SK-N-SH (cell line): Measurements from ENCODE around the gene ADCY5. TPM values are rescaled to one million over a fixed set of nuclear protein-coding genes. Genes with fewer than 3 reads are reported as not detected.

ENCODE experiments used
- CTCF ChIA-PET: fragments of 300-600, 350-600 bp; formaldehyde crosslinking; extraction: SDS; loops from one replicate; lab custom pipeline; 2021; lab: Yijun Ruan, JAX
- POLR2A ChIA-PET: fragments of 350-600 bp; sonication (Branson Sonifier 250); formaldehyde crosslinking; extraction: SDS; loops from one replicate; lab custom pipeline; 2020; ENCODE audit warnings: antibody characterized with exemption, inconsistent platforms; lab: Yijun Ruan, JAX
- DNase-seq: peaks from one replicate; pipeline ENCODE4 v3.0.0; 2012
- H2AFZ ChIP-seq: fragments of 200-600 bp; sonication (generic); 2 replicates; pipeline ENCODE4 v1.8.1; 2016; ENCODE audit warnings: antibody characterized with exemption, mild to moderate bottlenecking, low read depth
- H3F3A ChIP-seq: fragments of 200-600 bp; sonication (generic); replicated peaks from 2 replicates; pipeline ENCODE3; 2016; ENCODE audit warnings: antibody characterized with exemption, mild to moderate bottlenecking; ENCODE audit not compliant: insufficient read depth
- H3K27ac ChIP-seq, 2 experiments: fragments of 200-500 bp in 1 of 2; fragments of 200-600 bp in 1 of 2; sonication (Bioruptor generic) in 1 of 2; sonication (generic), shearing (Covaris generic) in 1 of 2; 2 replicates each; pipeline versions ENCODE4 v1.5.1 to v1.6.1; 2014 to 2016; ENCODE audit warnings: low read depth in 2 of 2, inconsistent platforms in 1 of 2, low read length in 1 of 2, mild to moderate bottlenecking in 1 of 2, mixed read lengths in 1 of 2
- H3K27me3 ChIP-seq: fragments of 200-600 bp; sonication (generic), shearing (Covaris generic); 2 replicates; pipeline ENCODE4 v1.6.1; 2016; ENCODE audit warnings: mixed run types; ENCODE audit not compliant: insufficient read depth
- H3K36me3 ChIP-seq, 2 experiments: fragments of 200-500 bp in 1 of 2; fragments of 200-600 bp in 1 of 2; sonication (Bioruptor generic) in 1 of 2; sonication (generic) in 1 of 2; replicated peaks in 1 of 2; 2 replicates each; pipeline versions ENCODE3 to v1.5.1; 2014 to 2016; ENCODE audit warnings: low read length in 1 of 2, mild to moderate bottlenecking in 1 of 2; ENCODE audit not compliant: insufficient read depth in 2 of 2, control insufficient read depth in 1 of 2
- H3K4me1 ChIP-seq, 2 experiments: fragments of 200-500 bp in 1 of 2; fragments of 200-600 bp in 1 of 2; sonication (Bioruptor generic) in 1 of 2; sonication (generic), shearing (Covaris generic) in 1 of 2; 2 replicates each; pipeline versions ENCODE4 v1.5.1 to v1.6.1; 2014 to 2016; ENCODE audit warnings: low read depth in 1 of 2, low read length in 1 of 2, mixed run types in 1 of 2; ENCODE audit not compliant: insufficient read depth in 2 of 2, control insufficient read depth in 1 of 2
- H3K4me2 ChIP-seq: fragments of 200-600 bp; sonication (generic), shearing (Covaris generic); 2 replicates; pipeline ENCODE4 v1.6.1; 2017; ENCODE audit warnings: mixed run types
- H3K4me3 ChIP-seq, 2 experiments: fragments of 200-500 bp in 1 of 2; fragments of 200-600 bp in 1 of 2; sonication (Bioruptor generic) in 1 of 2; sonication (generic), shearing (Covaris generic) in 1 of 2; 2 replicates each; pipeline versions ENCODE4 v1.5.1 to v1.8.1; 2014 to 2016; ENCODE audit warnings: low read depth in 2 of 2, inconsistent platforms in 1 of 2, low read length in 1 of 2, mild to moderate bottlenecking in 1 of 2, mixed read lengths in 1 of 2, moderate library complexity in 1 of 2
- H3K79me2 ChIP-seq: fragments of 200-600 bp; sonication (generic); 2 replicates; pipeline ENCODE4 v1.8.1; 2017; ENCODE audit warnings: mild to moderate bottlenecking; ENCODE audit not compliant: insufficient read depth
- H3K9ac ChIP-seq: fragments of 200-600 bp; sonication (generic); 2 replicates; pipeline ENCODE4 v1.6.1; 2017; ENCODE audit warnings: mixed run types
- H3K9me2 ChIP-seq: fragments of 200-600 bp; sonication (generic); 2 replicates; pipeline ENCODE4 v1.6.1; 2017; ENCODE audit warnings: mixed run types
- H3K9me3 ChIP-seq: fragments of 200-600 bp; sonication (generic); 2 replicates; pipeline ENCODE4 v1.6.1; 2017; ENCODE audit warnings: mixed run types, mild to moderate bottlenecking, moderate library complexity
- H4K20me1 ChIP-seq: fragments of 200-600 bp; sonication (generic); 2 replicates; pipeline ENCODE4 v1.6.1; 2017; ENCODE audit warnings: mild to moderate bottlenecking, mixed run types; ENCODE audit not compliant: insufficient read depth
- EP300 ChIP-seq, 2 experiments: IDR thresholded peaks; 2 replicates each; pipeline versions ENCODE4 v1.4.0 to v1.6.1; 2012; ENCODE audit warnings: borderline replicate concordance in 1 of 2, low read depth in 1 of 2, low read length in 1 of 2
- GATA2 ChIP-seq: sonication (generic); formaldehyde crosslinking; IDR thresholded peaks from 2 replicates; pipeline ENCODE4 v1.5.0; 2020; ENCODE audit warnings: mild to moderate bottlenecking, missing genetic modification reagents
- JUND ChIP-seq: IDR thresholded peaks from 2 replicates; pipeline ENCODE4 v1.4.0; 2012
- MAX ChIP-seq: IDR thresholded peaks from 2 replicates; pipeline ENCODE4 v1.4.0; 2012; ENCODE audit warnings: low read depth
- MEF2A ChIP-seq: IDR thresholded peaks from 2 replicates; pipeline ENCODE4 v1.4.0; 2012; ENCODE audit warnings: low read depth, borderline replicate concordance
- MXI1 ChIP-seq: IDR thresholded peaks from 2 replicates; pipeline ENCODE4 v1.6.1; 2012; ENCODE audit warnings: mild to moderate bottlenecking, low read depth, low read length, improper control_type of control experiment
- NRF1 ChIP-seq: IDR thresholded peaks from 2 replicates; pipeline ENCODE4 v1.6.1; 2012; ENCODE audit warnings: low read depth, mild to moderate bottlenecking, low read length
- POLR2AphosphoS5 ChIP-seq: IDR thresholded peaks from 2 replicates; pipeline ENCODE4 v1.6.1; 2012; ENCODE audit warnings: low read depth, low read length
- REST ChIP-seq: IDR thresholded peaks from 2 replicates; pipeline ENCODE4 v1.6.1; 2012; ENCODE audit warnings: mild to moderate bottlenecking, low read depth, low read length, moderate library complexity
- RFX5 ChIP-seq: IDR thresholded peaks from 2 replicates; pipeline ENCODE4 v1.6.1; 2012; ENCODE audit warnings: mild to moderate bottlenecking, improper control_type of control experiment, low read length
- TCF12 ChIP-seq: IDR thresholded peaks from 2 replicates; pipeline ENCODE4 v1.4.0; 2012
- TEAD4 ChIP-seq: IDR thresholded peaks from 2 replicates; pipeline ENCODE4 v1.4.0; 2012; ENCODE audit warnings: mild to moderate bottlenecking, borderline replicate concordance; ENCODE audit not compliant: insufficient read depth
- WGBS: methylation state at CpG from one replicate; pipeline ENCODE4 v1.1.6; 2017; ENCODE audit warnings: low lambda C conversion rate; 5-methylcytosine and 5-hydroxymethylcytosine counted together
- polyA plus RNA-seq, 3 experiments: library from polyadenylated mRNA; depleted of rRNA; stranded (reverse); fragments of >200 nt; gene quantifications; 2 replicates each; pipeline ENCODE4 v1.2.3, GENCODE V29; 2012
- TF ChIP-seq, protein P1 (sequence below): IDR thresholded peaks from 2 replicates; pipeline ENCODE4 v1.4.0; 2012; ENCODE audit warnings: low read depth, borderline replicate concordance

The ADCY5 gene
- polyA plus RNA-seq, 1 of the 3 experiments (the other 2 are of a cell fraction) = 0.21 TPM

DNA sequence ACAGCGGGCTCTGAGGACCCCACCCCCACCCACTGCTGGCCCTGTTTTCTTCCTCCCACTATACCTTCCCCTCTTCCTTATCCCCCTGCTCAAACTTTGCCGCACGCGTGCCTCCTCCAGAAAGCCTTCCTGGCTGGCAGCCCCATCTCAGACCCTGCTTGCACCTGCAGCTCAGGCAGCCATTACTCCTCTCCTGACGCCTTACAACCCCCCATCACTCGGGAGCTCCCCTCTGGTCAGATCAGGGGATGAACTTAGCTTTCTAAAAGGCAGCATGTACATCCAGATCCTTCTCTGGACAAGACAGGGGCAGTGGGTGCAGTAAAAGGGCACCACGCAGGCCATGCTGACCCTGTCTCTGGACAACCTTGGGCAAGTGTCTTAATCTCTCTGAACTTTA is 152.6 kb downstream of the ADCY5 start (continued):
- TF ChIP-seq TCF12 = no peak
- TF ChIP-seq, protein P1, sequence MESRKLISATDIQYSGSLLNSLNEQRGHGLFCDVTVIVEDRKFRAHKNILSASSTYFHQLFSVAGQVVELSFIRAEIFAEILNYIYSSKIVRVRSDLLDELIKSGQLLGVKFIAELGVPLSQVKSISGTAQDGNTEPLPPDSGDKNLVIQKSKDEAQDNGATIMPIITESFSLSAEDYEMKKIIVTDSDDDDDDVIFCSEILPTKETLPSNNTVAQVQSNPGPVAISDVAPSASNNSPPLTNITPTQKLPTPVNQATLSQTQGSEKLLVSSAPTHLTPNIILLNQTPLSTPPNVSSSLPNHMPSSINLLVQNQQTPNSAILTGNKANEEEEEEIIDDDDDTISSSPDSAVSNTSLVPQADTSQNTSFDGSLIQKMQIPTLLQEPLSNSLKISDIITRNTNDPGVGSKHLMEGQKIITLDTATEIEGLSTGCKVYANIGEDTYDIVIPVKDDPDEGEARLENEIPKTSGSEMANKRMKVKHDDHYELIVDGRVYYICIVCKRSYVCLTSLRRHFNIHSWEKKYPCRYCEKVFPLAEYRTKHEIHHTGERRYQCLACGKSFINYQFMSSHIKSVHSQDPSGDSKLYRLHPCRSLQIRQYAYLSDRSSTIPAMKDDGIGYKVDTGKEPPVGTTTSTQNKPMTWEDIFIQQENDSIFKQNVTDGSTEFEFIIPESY = no peak
- TF ChIP-seq TEAD4 = no peak
- TF ChIP-seq, all 33 proteins: peak for 0

DNA sequence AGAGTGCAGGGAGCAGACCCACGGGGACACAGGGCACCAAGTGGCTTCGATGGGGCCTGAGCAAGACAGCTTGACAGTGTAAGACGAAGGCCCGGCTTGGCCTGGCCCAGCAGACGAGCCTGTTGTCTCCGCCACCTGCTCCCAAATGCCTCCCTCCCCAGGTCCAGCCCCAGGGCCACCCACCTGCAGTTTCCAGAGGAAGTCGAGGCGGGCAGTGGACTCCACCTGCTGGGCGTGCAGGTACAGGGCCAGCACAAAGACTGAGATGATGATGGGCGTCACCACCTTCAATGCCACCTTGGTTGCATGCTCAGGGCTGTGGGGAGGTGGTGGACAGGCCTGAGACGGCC is 153.0 kb downstream of the ADCY5 start:
- Histone ChIP-seq H3K9me2 (no peaks in the 10 kb centered on the region), H3K27me3 (peaks cover 5% of the 10 kb centered on the region; the same call in 1 of the 2 replicates), H3F3A (no peaks in the 10 kb centered on the region), H3K4me2 (no peak overlapping the region), H3K4me1 (no peaks in the 10 kb centered on the region), H3K79me2 (no peaks in the 10 kb centered on the region), H3K27ac (no peak overlapping the region), H2AFZ (no peak overlapping the region), H3K4me3 (no peak overlapping the region), H4K20me1 (no peaks in the 10 kb centered on the region), H3K9me3 (no peaks in the 10 kb centered on the region), H3K9ac (no peak overlapping the region), H3K36me3 (no peaks in the 10 kb centered on the region)
- no peak for DNase-seq
- TF ChIP-seq REST (no peak), JUND (no peak), RFX5 (no peak), MXI1 (no peak), POLR2AphosphoS5 (no peak), MEF2A (no peak), NRF1 (no peak), GATA2 (no peak), EP300 (IDR thresholded peaks at IDR 0.05; ENCODE audit: borderline replicate concordance in 1 of 2, low read depth in 1 of 2, low read length in 1 of 2) (no peak), MAX (no peak)
- 52% methylated on average over 5 of the region's 11 CpGs for WGBS
- ChIA-PET POLR2A (no interaction called here), CTCF (interaction anchor here (0.6 kb wide), 1 partner anchor 84 kb away, joined by 3 read pairs; no protein-coding TSS in a partner anchor)
